ENCODE measurements around the gene TTF2. TPM values are rescaled to one million over a fixed set of nuclear protein-coding genes. Genes with fewer than 3 reads are reported as not detected.
"Not testable (repeated sequence)": the region's sequence is repeated elsewhere in the genome, so short reads cannot be mapped to it uniquely, and the experiment has no call there.

TTF2 gene
- total RNA-seq, 1 experiment from 2014 or later, result 91.4 TPM

DNA sequence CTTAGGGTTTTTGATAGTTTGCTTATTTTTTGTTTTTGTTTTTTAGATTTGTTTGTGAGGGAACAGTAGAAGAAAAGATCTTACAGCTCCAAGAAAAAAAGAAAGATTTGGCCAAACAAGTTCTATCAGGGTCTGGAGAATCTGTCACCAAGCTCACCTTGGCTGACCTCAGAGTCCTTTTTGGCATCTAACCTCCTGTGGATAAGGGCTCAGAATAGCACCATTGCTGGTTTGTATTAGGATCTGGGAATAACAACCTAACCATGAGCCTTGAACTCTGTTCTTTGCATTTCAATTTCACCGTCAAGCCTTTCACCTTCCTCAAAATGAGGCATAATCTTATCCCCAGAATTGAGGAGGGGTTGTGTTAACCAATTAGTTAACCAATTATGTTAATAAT lies 41.2 kb downstream of the TTF2 start:
- DNase-seq (ENCODE audit: low spot score), result no peak
- no TSS peak for BruUV-seq (replicated peaks)
- POLR2A ChIA-PET (ENCODE audit: low non-redundant PET), result no interaction called here
- H3K4me1 ChIP-seq (ENCODE audit: insufficient read depth, low read length, poor library complexity, severe bottlenecking), result no peaks in the 10 kb centered on the region
- CTCF ChIA-PET, result no interaction called here
- TF ChIP-seq EZH2 (IDR thresholded peaks at IDR 0.05; ENCODE audit: borderline replicate concordance, low read depth, low read length, poor library complexity, severe bottlenecking), result no peak
- TF ChIP-seq, protein P1, sequence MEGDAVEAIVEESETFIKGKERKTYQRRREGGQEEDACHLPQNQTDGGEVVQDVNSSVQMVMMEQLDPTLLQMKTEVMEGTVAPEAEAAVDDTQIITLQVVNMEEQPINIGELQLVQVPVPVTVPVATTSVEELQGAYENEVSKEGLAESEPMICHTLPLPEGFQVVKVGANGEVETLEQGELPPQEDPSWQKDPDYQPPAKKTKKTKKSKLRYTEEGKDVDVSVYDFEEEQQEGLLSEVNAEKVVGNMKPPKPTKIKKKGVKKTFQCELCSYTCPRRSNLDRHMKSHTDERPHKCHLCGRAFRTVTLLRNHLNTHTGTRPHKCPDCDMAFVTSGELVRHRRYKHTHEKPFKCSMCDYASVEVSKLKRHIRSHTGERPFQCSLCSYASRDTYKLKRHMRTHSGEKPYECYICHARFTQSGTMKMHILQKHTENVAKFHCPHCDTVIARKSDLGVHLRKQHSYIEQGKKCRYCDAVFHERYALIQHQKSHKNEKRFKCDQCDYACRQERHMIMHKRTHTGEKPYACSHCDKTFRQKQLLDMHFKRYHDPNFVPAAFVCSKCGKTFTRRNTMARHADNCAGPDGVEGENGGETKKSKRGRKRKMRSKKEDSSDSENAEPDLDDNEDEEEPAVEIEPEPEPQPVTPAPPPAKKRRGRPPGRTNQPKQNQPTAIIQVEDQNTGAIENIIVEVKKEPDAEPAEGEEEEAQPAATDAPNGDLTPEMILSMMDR (conservative IDR thresholded peaks at IDR 0.05; ENCODE audit: low read depth, low read length), result no peak
- H3K4me3 ChIP-seq (ENCODE audit: low read depth, low read length, poor library complexity, severe bottlenecking), result no peak overlapping the region
- no peaks in the 10 kb centered on the region for H3K27me3 ChIP-seq (replicated peaks; ENCODE audit: insufficient read depth, low read depth, low read length, poor library complexity)
- H3K27ac ChIP-seq (ENCODE audit: low read depth, low read length, poor library complexity, severe bottlenecking), result no peak overlapping the region
- no peaks in the 10 kb centered on the region for H3K9me3 ChIP-seq (ENCODE audit: low read depth, low read length, poor library complexity, severe bottlenecking)
- intact Hi-C loops (cut with micrococcal nuclease; ENCODE audit: unreplicated experiment), result no loop called here
- peaks cover 35% of the 10 kb centered on the region for H3K36me3 ChIP-seq (ENCODE audit: insufficient read depth, low read length, poor library complexity, severe bottlenecking)

DNA sequence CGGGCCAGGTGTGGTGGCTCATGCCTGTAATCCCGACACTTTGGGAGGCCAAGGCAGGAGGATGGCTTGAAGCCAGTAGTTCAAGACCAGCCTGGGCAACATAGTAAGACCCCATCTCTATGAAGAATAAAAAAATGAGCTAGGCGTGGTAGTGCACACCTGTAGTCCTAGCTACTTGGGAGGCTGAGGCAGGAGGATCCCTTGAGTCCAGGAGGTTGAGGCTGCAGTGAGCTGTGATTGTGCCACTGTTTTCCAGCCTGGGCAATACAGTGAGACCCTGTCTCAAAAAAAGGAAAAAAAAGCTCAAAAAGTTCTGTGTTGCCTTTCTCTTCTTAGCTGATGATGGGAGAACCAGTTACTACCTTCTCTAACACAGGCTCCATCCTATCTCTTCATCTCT lies 41.7 kb downstream of the TTF2 start:
- H3K27me3 ChIP-seq (replicated peaks; ENCODE audit: insufficient read depth, low read depth, low read length, poor library complexity); H3K27ac ChIP-seq (ENCODE audit: low read depth, low read length, poor library complexity, severe bottlenecking); H3K4me1 ChIP-seq (ENCODE audit: insufficient read depth, low read length, poor library complexity, severe bottlenecking); DNase-seq (ENCODE audit: low spot score); H3K9me3 ChIP-seq (ENCODE audit: low read depth, low read length, poor library complexity, severe bottlenecking); H3K4me3 ChIP-seq (ENCODE audit: low read depth, low read length, poor library complexity, severe bottlenecking); CTCF ChIA-PET; POLR2A ChIA-PET (ENCODE audit: low non-redundant PET); intact Hi-C loops (cut with micrococcal nuclease; ENCODE audit: unreplicated experiment): not testable (repeated sequence)
- BruUV-seq (replicated peaks), result TSS peak; percentile 35
- H3K36me3 ChIP-seq (ENCODE audit: insufficient read depth, low read length, poor library complexity, severe bottlenecking), result peaks cover 30% of the 10 kb centered on the region

DNA sequence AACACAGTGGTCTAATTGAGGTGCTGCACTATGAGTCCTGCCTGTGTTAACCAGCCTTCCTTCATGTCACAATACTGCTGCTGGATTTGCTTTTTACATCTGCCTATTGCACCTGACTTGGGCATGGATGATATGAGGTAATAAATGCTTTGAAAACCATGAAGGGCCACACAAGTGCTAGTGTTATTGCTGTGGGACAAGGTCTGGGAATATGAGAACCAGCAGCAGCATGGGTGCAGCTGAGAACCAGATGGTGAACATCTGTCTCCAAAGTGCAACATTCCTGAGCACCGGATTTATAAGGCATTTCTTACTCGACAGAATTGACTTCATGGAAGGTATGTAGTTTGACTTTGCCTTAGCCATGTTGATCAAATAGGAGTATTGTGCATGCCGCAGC lies 44.9 kb downstream of the TTF2 start:
- intact Hi-C loops (cut with micrococcal nuclease; ENCODE audit: unreplicated experiment), result no loop called here
- peaks cover 6% of the 10 kb centered on the region for H3K36me3 ChIP-seq (ENCODE audit: insufficient read depth, low read length, poor library complexity, severe bottlenecking)
- CTCF ChIA-PET, result no interaction called here
- no peaks in the 10 kb centered on the region for H3K4me1 ChIP-seq (ENCODE audit: insufficient read depth, low read length, poor library complexity, severe bottlenecking)
- no peaks in the 10 kb centered on the region for H3K27me3 ChIP-seq (replicated peaks; ENCODE audit: insufficient read depth, low read depth, low read length, poor library complexity)
- BruUV-seq (replicated peaks), result no TSS peak
- H3K4me3 ChIP-seq (ENCODE audit: low read depth, low read length, poor library complexity, severe bottlenecking), result no peak overlapping the region
- POLR2A ChIA-PET (ENCODE audit: low non-redundant PET), result no interaction called here
- DNase-seq (ENCODE audit: low spot score), result no peak
- H3K27ac ChIP-seq (ENCODE audit: low read depth, low read length, poor library complexity, severe bottlenecking), result no peak overlapping the region
- H3K9me3 ChIP-seq (ENCODE audit: low read depth, low read length, poor library complexity, severe bottlenecking), result no peaks in the 10 kb centered on the region
- no peak for TF ChIP-seq EZH2 (IDR thresholded peaks at IDR 0.05; ENCODE audit: borderline replicate concordance, low read depth, low read length, poor library complexity, severe bottlenecking)
- TF ChIP-seq, protein P1 (conservative IDR thresholded peaks at IDR 0.05; ENCODE audit: low read depth, low read length), result no peak

DNA sequence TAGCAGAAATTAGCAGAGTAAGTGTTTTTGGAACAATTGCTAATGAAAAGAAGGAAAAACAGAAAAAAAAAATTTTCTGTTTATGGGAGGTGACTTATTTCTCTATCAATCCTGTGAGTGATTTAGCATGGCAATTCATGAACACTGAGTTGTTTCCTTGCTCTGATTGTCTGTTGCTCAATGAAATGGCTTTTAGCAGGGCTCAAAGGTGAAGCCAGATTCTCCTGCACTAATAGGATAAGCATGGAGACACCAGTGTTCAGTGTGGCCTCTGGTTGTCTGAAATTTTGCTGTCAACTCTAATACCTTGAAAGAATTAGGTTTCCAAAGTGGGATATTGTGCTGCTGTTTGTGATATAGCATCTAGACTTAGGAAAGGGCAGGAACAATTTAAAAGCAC lies 45.6 kb downstream of the TTF2 start:
- POLR2A ChIA-PET (ENCODE audit: low non-redundant PET), result no interaction called here

More for the DNA sequence above, 45.6 kb downstream of the TTF2 start:
- H3K27ac ChIP-seq (ENCODE audit: low read depth, low read length, poor library complexity, severe bottlenecking), result no peak overlapping the region
- intact Hi-C loops (cut with micrococcal nuclease; ENCODE audit: unreplicated experiment), result no loop called here
- H3K9me3 ChIP-seq (ENCODE audit: low read depth, low read length, poor library complexity, severe bottlenecking), result no peaks in the 10 kb centered on the region
- no peaks in the 10 kb centered on the region for H3K4me1 ChIP-seq (ENCODE audit: insufficient read depth, low read length, poor library complexity, severe bottlenecking)
- no peak overlapping the region for H3K4me3 ChIP-seq (ENCODE audit: low read depth, low read length, poor library complexity, severe bottlenecking)
- DNase-seq (ENCODE audit: low spot score), result no peak
- CTCF ChIA-PET, result no interaction called here
- BruUV-seq (replicated peaks), result no TSS peak
- no peaks in the 10 kb centered on the region for H3K27me3 ChIP-seq (replicated peaks; ENCODE audit: insufficient read depth, low read depth, low read length, poor library complexity)
- TF ChIP-seq EZH2 (IDR thresholded peaks at IDR 0.05; ENCODE audit: borderline replicate concordance, low read depth, low read length, poor library complexity, severe bottlenecking), result no peak
- TF ChIP-seq, protein P1 (conservative IDR thresholded peaks at IDR 0.05; ENCODE audit: low read depth, low read length), result no peak
- H3K36me3 ChIP-seq (ENCODE audit: insufficient read depth, low read length, poor library complexity, severe bottlenecking), result peaks cover 6% of the 10 kb centered on the region
